Measurements from ENCODE around the gene TRDN.

TRDN gene

GRCh38 chr6:123549476-123549875 lies 87.3 kb downstream of the TRDN start:
- no peak for TF ChIP-seq CTCF (IDR thresholded peaks at IDR 0.05; ENCODE audit: control insufficient read depth, extremely low read depth, insufficient read depth)
- DNase-seq (ENCODE audit: low read depth), result no peak
- no peak overlapping the region for H3K4me3 ChIP-seq (ENCODE audit: low read depth, low read length)

- no peak for DNase-seq (ENCODE audit: low read depth)
- H3K4me3 ChIP-seq (ENCODE audit: low read depth, low read length), result no peak overlapping the region
- no peak for TF ChIP-seq CTCF (IDR thresholded peaks at IDR 0.05; ENCODE audit: control insufficient read depth, extremely low read depth, insufficient read depth)
These were observed 89.4 kb downstream of the TRDN start for GRCh38 chr6:123547216-123547978.

GRCh38 chr6:123546537-123546936 lies 90.2 kb downstream of the TRDN start:
- no peak for DNase-seq (ENCODE audit: low read depth)
- TF ChIP-seq CTCF (IDR thresholded peaks at IDR 0.05; ENCODE audit: control insufficient read depth, extremely low read depth, insufficient read depth), result no peak
- H3K4me3 ChIP-seq (ENCODE audit: low read depth, low read length), result no peak overlapping the region

- no peak for TF ChIP-seq CTCF (IDR thresholded peaks at IDR 0.05; ENCODE audit: control insufficient read depth, extremely low read depth, insufficient read depth)
- no peak overlapping the region for H3K4me3 ChIP-seq (ENCODE audit: low read depth, low read length)
- DNase-seq (ENCODE audit: low read depth), result no peak
These were observed 95.3 kb downstream of the TRDN start for GRCh38 chr6:123541462-123541861.

- no peak for DNase-seq (ENCODE audit: low read depth)
- no peak for TF ChIP-seq CTCF (IDR thresholded peaks at IDR 0.05; ENCODE audit: control insufficient read depth, extremely low read depth, insufficient read depth)
- H3K4me3 ChIP-seq (ENCODE audit: low read depth, low read length), result no peak overlapping the region
These were observed 102.7 kb downstream of the TRDN start for GRCh38 chr6:123533862-123534648.

GRCh38 chr6:123529843-123530242 lies 106.9 kb downstream of the TRDN start:
- no peak for DNase-seq (ENCODE audit: low read depth)
- H3K4me3 ChIP-seq (ENCODE audit: low read depth, low read length), result no peak overlapping the region
- no peak for TF ChIP-seq CTCF (IDR thresholded peaks at IDR 0.05; ENCODE audit: control insufficient read depth, extremely low read depth, insufficient read depth)
